NB4 (cell line): ENCODE results near the gene GLB1L.
"Not testable (repeated sequence)": the region's sequence is repeated elsewhere in the genome, so short reads cannot be mapped to it uniquely, and the experiment has no call there.

Experiments used
- DNase-seq: peaks from one replicate; pipeline ENCODE4 v3.0.0; 2010; ENCODE audit warnings: low read depth
- H3K4me3 ChIP-seq: one replicate; pipeline ENCODE4 v1.5.1; 2011; ENCODE audit warnings: mild to moderate bottlenecking, low read depth, low read length, moderate library complexity
- MYC ChIP-seq: IDR thresholded peaks from 2 replicates; pipeline ENCODE4 v1.6.1; 2011; ENCODE audit warnings: low read depth, low read length
- POLR2A ChIP-seq: IDR thresholded peaks from 2 replicates; pipeline ENCODE4 v1.6.1; 2011; ENCODE audit warnings: mild to moderate bottlenecking; ENCODE audit not compliant: insufficient read length; ENCODE audit errors: extremely low read depth
- TF ChIP-seq, protein P1 (sequence below): IDR thresholded peaks from 2 replicates; pipeline ENCODE4 v1.6.1; 2011; ENCODE audit warnings: low read depth, low read length
- TF ChIP-seq, protein P2 (sequence below): IDR thresholded peaks from one replicate; pipeline ENCODE4 v1.5.1; 2012; ENCODE audit warnings: low read depth, low read length

Gene GLB1L

DNA sequence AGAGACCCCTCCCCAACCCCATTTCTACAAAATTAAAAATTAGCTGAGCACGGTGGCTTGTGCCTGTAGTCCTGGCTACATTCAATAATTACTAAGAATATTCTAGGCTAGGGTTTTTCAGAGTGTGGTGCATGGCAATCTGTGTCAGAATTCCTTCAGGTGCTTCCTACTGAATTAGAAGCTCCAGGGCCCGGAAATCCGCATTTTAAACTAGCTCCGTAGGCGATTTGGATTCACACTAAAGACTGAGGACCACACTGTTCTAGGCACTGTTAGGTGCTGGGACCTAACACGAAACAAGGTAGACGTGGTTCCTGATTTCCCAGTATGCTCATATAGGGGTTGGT, 39.3 kb downstream of the GLB1L start:
- no peak for DNase-seq
- peak overlapping the region; percentile 75 for H3K4me3 ChIP-seq

DNA sequence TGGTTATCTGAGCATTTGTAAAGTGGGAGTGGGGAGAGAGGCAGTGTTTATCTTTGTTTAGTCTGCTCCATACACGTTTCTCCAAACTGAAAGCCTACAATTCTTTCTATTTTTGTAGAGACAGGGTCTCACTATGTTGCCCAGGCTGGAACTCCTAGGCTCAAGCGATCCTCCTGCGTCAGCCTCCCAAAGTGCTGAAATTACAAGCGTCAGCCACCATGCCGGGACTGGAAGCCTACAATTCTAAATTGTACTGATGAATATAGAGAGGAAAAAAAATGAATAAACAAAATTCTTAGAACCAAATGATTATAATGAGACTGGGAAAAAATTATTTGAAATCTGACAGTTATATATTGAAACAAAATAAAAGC, 40.1 kb downstream of the GLB1L start:
- TF ChIP-seq, protein P1, sequence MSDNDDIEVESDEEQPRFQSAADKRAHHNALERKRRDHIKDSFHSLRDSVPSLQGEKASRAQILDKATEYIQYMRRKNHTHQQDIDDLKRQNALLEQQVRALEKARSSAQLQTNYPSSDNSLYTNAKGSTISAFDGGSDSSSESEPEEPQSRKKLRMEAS, result no peak
- TF ChIP-seq MYC (no peak), POLR2A (no peak)
- TF ChIP-seq, protein P2, sequence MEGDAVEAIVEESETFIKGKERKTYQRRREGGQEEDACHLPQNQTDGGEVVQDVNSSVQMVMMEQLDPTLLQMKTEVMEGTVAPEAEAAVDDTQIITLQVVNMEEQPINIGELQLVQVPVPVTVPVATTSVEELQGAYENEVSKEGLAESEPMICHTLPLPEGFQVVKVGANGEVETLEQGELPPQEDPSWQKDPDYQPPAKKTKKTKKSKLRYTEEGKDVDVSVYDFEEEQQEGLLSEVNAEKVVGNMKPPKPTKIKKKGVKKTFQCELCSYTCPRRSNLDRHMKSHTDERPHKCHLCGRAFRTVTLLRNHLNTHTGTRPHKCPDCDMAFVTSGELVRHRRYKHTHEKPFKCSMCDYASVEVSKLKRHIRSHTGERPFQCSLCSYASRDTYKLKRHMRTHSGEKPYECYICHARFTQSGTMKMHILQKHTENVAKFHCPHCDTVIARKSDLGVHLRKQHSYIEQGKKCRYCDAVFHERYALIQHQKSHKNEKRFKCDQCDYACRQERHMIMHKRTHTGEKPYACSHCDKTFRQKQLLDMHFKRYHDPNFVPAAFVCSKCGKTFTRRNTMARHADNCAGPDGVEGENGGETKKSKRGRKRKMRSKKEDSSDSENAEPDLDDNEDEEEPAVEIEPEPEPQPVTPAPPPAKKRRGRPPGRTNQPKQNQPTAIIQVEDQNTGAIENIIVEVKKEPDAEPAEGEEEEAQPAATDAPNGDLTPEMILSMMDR, result no peak
- DNase-seq, result no peak
- H3K4me3 ChIP-seq, result no peak overlapping the region

More for the DNA sequence above, 39.3 kb downstream of the GLB1L start:
- TF ChIP-seq, protein P1, result no peak
- TF ChIP-seq MYC (no peak), POLR2A (no peak)
- TF ChIP-seq, protein P2, result no peak

DNA sequence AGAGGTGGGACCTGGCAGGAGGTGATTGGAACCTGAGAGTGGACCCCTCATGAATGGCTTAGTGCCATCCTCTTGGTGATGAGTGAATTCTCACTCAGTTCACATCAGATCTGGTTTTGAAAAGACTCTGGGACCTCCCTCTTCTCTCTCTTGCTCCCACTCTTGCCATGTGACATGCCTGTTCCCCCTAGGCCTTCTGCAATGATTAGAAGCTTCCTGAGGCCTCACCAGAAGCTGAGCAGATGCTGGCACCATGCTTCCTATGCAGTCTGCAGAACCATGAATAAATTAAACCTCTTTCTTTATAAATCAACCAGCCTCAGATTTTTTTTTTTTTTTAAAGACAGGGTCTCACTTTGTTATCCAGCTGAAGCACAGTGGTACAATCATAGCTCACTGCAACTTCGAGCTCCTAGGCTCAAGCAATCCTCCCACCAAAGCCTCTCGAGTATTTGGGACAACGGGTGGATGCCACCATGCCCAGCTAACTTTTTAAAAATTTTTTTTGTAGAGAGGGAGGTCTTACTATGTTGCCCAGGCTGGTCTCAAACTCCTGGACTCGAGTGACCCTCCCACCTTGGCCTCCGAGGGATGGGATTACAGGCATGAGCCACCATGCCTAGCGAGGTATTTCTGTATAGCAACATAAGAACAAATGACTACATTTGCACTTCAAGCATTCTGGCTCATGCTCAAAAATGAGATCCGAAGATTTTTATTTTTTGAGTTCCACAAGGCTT, 40.6 kb downstream of the GLB1L start:
- DNase-seq, result no peak
- no peak for TF ChIP-seq MYC
- TF ChIP-seq, protein P1, result no peak
- no peak for TF ChIP-seq POLR2A
- TF ChIP-seq, protein P2, result no peak
- H3K4me3 ChIP-seq, result no peak overlapping the region

DNA sequence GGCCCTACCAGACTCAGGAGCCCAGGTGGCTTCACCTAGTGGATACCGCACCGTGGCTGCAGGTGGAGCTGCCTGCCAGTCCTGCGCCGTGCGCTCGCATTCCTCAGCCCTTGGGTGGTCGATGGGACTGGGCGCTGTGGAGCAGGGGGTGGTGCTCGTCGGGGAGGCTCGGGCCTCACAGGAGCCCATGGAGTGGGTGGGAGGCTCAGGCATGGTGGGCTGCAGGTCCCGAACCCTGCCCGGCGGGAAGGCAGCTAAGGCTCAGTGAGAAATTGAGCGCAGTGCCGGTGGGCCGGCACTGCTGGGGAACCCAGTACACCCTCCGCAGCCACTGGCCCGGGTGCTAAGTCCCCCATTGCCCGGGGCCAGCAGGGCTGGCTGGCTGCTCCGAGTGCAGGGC, 43.9 kb downstream of the GLB1L start:
- DNase-seq, H3K4me3 ChIP-seq: not testable (repeated sequence)

DNA sequence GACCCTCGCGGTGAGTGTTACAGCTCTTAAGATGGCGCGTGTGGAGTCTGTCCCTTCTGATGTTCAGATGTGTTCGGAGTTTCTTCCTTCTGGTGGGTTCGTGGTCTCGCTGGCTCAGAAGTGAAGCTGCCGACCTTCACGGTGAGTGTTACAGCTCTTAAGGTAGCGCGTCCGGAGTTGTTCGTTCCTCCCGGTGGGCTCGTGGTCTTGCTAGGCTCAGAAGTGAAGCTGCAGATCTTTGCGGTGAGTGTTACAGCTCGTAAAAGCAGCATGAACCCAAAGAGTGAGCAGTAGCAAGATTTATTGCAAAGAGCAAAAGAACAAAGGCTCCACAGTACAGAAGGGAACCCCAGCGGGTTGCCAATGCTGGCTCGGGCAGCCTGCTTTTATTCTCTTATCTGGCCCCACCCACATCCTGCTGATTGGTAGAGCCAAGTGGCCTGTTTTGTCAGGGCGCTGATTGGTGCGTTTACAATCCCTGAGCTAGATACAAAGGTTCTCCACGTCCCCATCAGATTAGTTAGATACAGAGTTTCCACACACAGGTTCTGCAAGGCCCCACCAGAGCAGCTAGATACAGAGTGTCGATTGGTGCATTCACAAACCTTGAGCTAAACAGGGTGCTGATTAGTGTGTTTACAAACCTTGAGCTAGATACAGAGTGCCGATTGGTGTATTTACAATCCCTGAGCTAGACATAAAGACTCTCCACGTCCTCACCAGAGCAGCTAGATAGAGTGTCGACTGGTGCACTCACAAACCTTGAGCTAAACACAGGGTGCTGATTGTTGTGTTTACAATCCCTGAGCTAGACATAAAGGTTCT, 44.5 kb downstream of the GLB1L start:
- DNase-seq, result peak; percentile 80
- H3K4me3 ChIP-seq, result not testable (repeated sequence)
- TF ChIP-seq POLR2A, result peak; percentile 52

DNA sequence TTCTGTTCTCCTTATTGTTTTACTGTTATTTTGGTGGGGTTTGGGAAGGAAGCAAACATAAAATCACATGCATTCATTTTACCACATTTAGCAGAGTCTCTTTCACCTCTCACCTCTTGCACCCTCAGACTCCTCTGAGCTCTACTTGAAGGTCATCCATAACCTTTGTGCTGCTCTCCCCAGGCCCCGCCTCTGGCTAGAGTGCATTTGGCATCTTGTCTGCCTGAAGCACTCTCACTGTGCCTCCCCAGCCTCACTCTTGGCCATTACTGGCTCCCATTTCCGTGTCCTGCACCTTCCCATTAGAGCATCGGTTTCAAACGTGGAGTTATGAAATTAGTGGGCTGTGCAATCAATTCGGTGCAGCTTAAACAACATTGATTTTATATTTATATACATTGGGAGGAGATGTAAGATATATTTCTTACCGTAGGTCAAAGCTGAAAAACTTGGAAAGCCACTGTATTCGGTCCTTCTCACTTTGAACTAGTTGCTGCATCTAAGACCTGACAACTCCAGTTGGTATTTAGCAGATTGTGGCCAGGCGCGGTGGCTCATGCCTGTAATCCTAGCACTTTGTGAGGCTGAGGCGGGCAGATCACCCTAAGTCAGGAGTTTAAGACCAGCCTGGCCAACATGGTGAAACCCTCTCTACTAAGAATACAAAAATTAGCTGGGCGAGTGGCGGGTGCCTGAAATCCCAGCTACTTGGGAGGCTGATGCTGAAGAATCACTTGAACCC, 45.6 kb downstream of the GLB1L start:
- no peak overlapping the region for H3K4me3 ChIP-seq
- no peak for DNase-seq
- TF ChIP-seq MYC (no peak), POLR2A (no peak)
- TF ChIP-seq, protein P2, result no peak
- TF ChIP-seq, protein P1, result no peak
